Upper lobe of right lung (tissue), 1 donor: ENCODE measurements around the gene NEB. TPM values are rescaled to one million over a fixed set of nuclear protein-coding genes. Genes with fewer than 3 reads are reported as not detected.

Source experiments
- ATAC-seq: fragments of 200-7000 bp; cut with Tn5 transposase; one replicate; pipeline ENCODE4 v1.9.1; 2020; ENCODE audit warnings: mild to moderate bottlenecking, moderate library complexity
- DNase-seq: peaks from one replicate; pipeline ENCODE4 v3.0.0-alpha.2; 2020
- H3K27ac ChIP-seq: fragments of 200-600 bp; one replicate; pipeline ENCODE4 v1.8.0; 2022
- H3K27me3 ChIP-seq: fragments of 200-600 bp; one replicate; pipeline ENCODE4 v1.8.0; 2022; ENCODE audit warnings: mild to moderate bottlenecking
- H3K36me3 ChIP-seq: fragments of 200-600 bp; one replicate; pipeline ENCODE4 v1.8.0; 2022
- H3K4me1 ChIP-seq: fragments of 200-600 bp; one replicate; pipeline ENCODE4 v1.8.0; 2022
- H3K4me3 ChIP-seq: fragments of 200-600 bp; one replicate; pipeline ENCODE4 v1.8.0; 2022; ENCODE audit warnings: mild to moderate bottlenecking
- H3K9me3 ChIP-seq: fragments of 200-600 bp; one replicate; pipeline ENCODE4 v1.8.0; 2022
- intact Hi-C: fragments of 100-400 bp; cut with DNase I; formaldehyde crosslinking; loops from one replicate; pipeline ENCODE4 v1.11.0; 2022
- total RNA-seq: library from RNA; stranded (reverse); fragmentation: NEBNext Ultra II Directional; extraction: Animal tissue kit (Norgen Biotek cat#: 25700); gene quantifications from one replicate; pipeline ENCODE4 v1.2.1, GENCODE V29; 2021
- TF ChIP-seq, protein P1 (sequence below): fragments of 200-600 bp; IDR thresholded peaks from one replicate; pipeline ENCODE4 v1.8.0; 2022; ENCODE audit warnings: antibody characterized with exemption
- donor health status: DM: no; HTN: yes; CAD: no; lungs with severe emphysema.

NEB gene
- total RNA-seq, 1 donor from 2014 or later, result 1.9 TPM

DNA sequence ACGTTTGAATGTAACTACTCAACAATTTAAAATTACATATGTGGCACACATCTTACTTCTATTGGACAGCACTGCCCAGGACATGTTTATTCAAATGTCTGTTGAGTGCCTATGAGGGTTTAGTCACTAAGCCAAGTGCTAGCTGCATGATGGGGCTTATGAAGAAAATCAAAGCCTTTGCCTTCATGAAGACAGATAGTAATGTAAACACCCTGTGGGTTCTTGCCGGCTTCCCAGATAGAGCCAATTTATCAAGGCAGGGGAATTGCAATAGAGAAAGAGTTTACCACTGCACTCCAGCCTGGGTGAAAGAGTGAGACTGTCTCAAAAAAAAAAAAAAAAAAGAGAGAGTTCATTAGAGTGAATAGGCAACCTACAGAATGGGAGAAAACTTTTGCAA lies 43.7 kb upstream of the NEB start:
- intact Hi-C loops, result no loop called here
- no peaks in the 10 kb centered on the region for H3K9me3 ChIP-seq
- DNase-seq (no peak), ATAC-seq (no peak)
- no peaks in the 10 kb centered on the region for H3K27me3 ChIP-seq
- TF ChIP-seq, protein P1, sequence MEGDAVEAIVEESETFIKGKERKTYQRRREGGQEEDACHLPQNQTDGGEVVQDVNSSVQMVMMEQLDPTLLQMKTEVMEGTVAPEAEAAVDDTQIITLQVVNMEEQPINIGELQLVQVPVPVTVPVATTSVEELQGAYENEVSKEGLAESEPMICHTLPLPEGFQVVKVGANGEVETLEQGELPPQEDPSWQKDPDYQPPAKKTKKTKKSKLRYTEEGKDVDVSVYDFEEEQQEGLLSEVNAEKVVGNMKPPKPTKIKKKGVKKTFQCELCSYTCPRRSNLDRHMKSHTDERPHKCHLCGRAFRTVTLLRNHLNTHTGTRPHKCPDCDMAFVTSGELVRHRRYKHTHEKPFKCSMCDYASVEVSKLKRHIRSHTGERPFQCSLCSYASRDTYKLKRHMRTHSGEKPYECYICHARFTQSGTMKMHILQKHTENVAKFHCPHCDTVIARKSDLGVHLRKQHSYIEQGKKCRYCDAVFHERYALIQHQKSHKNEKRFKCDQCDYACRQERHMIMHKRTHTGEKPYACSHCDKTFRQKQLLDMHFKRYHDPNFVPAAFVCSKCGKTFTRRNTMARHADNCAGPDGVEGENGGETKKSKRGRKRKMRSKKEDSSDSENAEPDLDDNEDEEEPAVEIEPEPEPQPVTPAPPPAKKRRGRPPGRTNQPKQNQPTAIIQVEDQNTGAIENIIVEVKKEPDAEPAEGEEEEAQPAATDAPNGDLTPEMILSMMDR, result no peak
- H3K4me1 ChIP-seq, result no peaks in the 10 kb centered on the region
- no peak overlapping the region for H3K27ac ChIP-seq
- H3K36me3 ChIP-seq, result peaks cover 16% of the 10 kb centered on the region
- no peak overlapping the region for H3K4me3 ChIP-seq

DNA sequence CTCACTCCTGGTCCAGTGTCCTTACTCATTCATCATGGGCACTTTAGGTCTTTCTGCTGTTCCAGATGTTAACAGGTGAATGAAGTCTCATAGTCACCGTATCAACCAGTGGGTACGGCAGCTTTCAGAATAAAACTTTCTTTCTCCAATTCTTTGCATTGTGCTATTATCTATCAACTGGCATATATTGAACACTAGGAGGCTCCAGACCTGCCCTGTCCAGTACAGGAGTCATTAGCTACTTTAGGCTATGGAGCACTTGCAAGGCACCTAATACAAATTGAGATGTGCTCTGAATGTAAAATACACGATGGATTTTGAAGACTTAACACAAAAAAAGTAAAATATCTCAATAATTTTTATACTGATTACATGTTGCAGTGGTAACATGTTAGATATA lies 43.2 kb upstream of the NEB start:
- intact Hi-C loops, result no loop called here
- Histone ChIP-seq H3K36me3 (peaks cover 16% of the 10 kb centered on the region), H3K27me3 (no peaks in the 10 kb centered on the region), H3K4me1 (no peaks in the 10 kb centered on the region), H3K27ac (no peak overlapping the region), H3K4me3 (no peak overlapping the region), H3K9me3 (no peaks in the 10 kb centered on the region)
- DNase-seq (no peak), ATAC-seq (no peak)
- TF ChIP-seq, protein P1, result no peak

DNA sequence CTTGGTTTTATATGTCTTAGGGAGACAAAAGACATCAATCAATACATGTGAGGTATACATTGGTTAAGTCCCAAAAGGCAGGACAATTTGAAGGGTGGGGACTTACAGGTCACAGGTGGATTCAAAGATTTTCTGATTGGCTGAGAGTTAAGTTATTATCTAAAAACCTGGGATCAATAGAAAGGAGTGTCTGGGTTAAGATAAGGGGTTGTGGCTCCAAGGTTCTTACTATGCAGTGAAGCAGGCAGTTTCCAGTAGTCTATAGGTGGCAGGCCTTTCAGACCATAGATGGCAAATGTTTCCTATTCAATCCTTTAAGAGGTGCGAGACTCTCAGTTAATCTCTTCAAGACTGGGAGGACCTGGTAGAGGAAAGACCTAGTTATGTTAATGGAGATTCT lies 42.1 kb upstream of the NEB start:
- H3K4me3 ChIP-seq, result no peak overlapping the region
- intact Hi-C loops, result no loop called here
- H3K4me1 ChIP-seq, result no peaks in the 10 kb centered on the region
- H3K9me3 ChIP-seq, result no peaks in the 10 kb centered on the region
- H3K36me3 ChIP-seq, result peaks cover 16% of the 10 kb centered on the region
- DNase-seq, result no peak
- TF ChIP-seq, protein P1, result no peak
- no peak overlapping the region for H3K27ac ChIP-seq
- no peaks in the 10 kb centered on the region for H3K27me3 ChIP-seq
- no peak for ATAC-seq

DNA sequence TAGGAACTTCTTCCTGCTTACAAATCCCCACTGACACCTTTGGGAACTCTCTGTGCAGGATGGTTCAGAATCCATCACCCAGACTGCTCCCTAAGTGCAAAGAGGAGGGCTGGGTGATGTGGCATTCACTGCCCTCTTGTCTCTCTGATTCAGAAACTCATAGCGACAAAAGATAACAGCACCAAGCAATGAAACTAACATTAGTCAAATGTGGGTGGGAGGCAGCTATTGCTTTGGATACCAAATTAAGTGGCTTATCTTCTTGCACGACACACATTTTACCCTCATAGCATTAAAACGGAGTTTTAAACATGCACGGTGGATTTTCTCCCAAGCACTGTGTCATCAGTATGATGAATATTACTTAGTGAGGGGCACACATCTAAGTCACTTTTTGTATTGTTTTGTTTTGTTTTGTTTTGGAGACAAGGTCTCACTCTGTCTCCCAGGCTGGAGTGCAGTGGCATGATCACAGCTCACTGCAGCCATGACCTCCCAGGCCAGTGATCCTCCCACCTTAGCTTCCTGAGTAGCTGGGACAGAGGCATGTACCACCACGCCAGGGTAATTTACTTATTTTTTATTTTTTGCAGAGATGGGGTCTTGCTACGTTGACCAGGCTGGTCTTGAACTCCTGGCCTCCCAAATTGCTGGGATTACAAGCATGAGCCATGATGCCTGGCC lies 40.9 kb upstream of the NEB start:
- ATAC-seq (no peak), DNase-seq (no peak)
- Histone ChIP-seq H3K4me1 (no peaks in the 10 kb centered on the region), H3K9me3 (no peaks in the 10 kb centered on the region), H3K4me3 (no peak overlapping the region), H3K36me3 (peaks cover 16% of the 10 kb centered on the region), H3K27ac (no peak overlapping the region), H3K27me3 (no peaks in the 10 kb centered on the region)
- intact Hi-C loops, result no loop called here
- TF ChIP-seq, protein P1, result no peak

DNA sequence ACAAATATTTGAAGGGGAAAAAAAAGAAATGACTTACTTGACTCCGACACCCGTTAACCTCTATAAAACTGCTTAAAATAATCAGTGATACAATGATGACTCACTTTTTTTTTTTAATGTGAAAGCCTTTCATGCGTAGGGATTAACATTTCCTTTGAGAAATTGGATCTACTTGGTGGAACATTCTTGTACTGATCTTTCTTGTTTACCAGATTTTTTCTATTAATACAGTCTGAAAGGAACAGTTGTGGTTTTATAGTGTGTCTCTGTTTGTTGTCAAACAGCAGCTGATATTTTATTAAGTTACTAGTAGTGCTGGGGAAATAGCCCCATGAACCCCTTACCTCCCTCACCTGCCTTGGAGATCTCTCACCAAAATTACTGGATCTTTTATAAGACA lies 40.2 kb upstream of the NEB start:
- H3K4me1 ChIP-seq, result no peaks in the 10 kb centered on the region
- TF ChIP-seq, protein P1, result no peak
- intact Hi-C loops, result no loop called here

More for the DNA sequence above, 40.2 kb upstream of the NEB start:
- Histone ChIP-seq H3K36me3 (peaks cover 14% of the 10 kb centered on the region), H3K27ac (no peak overlapping the region), H3K9me3 (no peaks in the 10 kb centered on the region), H3K4me3 (no peak overlapping the region), H3K27me3 (no peaks in the 10 kb centered on the region)
- ATAC-seq (no peak), DNase-seq (no peak)
